Mesenchymal stem cell (in vitro differentiated cells and primary cell): ENCODE data around the gene PRKG1.

Source experiments
- DNase-seq: peaks from one replicate; pipeline ENCODE4 v3.0.0-alpha.2; 2013
- H2AFZ ChIP-seq: one replicate; pipeline ENCODE4 v1.6.1; 2013; ENCODE audit warnings: low read depth, mild to moderate bottlenecking, control low read depth, inconsistent platforms, low read length, moderate library complexity
- H2AK5ac ChIP-seq: 2 replicates; pipeline ENCODE4 v1.6.1; 2013; ENCODE audit warnings: low read length, moderate library complexity, mild to moderate bottlenecking, inconsistent platforms; ENCODE audit not compliant: severe bottlenecking
- H2BK120ac ChIP-seq: one replicate; pipeline ENCODE4 v1.6.1; 2013; ENCODE audit warnings: low read depth, mild to moderate bottlenecking, inconsistent platforms, low read length, moderate library complexity
- H2BK12ac ChIP-seq, 2 experiments: one replicate each; pipeline ENCODE4 v1.6.1; 2013; ENCODE audit warnings: inconsistent platforms in 2 of 2, low read length in 2 of 2, mild to moderate bottlenecking in 2 of 2, moderate library complexity in 2 of 2, control low read depth in 1 of 2
- H2BK15ac ChIP-seq: one replicate; pipeline ENCODE4 v1.6.1; 2013; ENCODE audit warnings: mild to moderate bottlenecking, low read depth, inconsistent platforms; ENCODE audit not compliant: poor library complexity, severe bottlenecking
- H2BK5ac ChIP-seq: 2 replicates; pipeline ENCODE4 v1.6.1; 2013; ENCODE audit warnings: low read depth, mild to moderate bottlenecking, low read length, control low read depth, inconsistent platforms; ENCODE audit not compliant: poor library complexity, severe bottlenecking
- H3K14ac ChIP-seq, 2 experiments: one replicate each; pipeline ENCODE4 v1.6.1; 2013; ENCODE audit warnings: inconsistent platforms in 2 of 2, low read length in 2 of 2, control low read depth in 1 of 2, mild to moderate bottlenecking in 1 of 2, moderate library complexity in 1 of 2
- H3K18ac ChIP-seq, 2 experiments: one replicate each; pipeline ENCODE4 v1.6.1; 2013; ENCODE audit warnings: inconsistent platforms in 2 of 2, low read length in 2 of 2, control low read depth in 1 of 2, low read depth in 1 of 2, mild to moderate bottlenecking in 1 of 2
- H3K23ac ChIP-seq, 2 experiments: one replicate each; pipeline ENCODE4 v1.6.1; 2013; ENCODE audit warnings: inconsistent platforms in 2 of 2, low read length in 2 of 2, mild to moderate bottlenecking in 2 of 2, moderate library complexity in 2 of 2, control low read depth in 1 of 2
- H3K27ac ChIP-seq: 2 replicates; pipeline ENCODE4 v1.5.1; 2013; ENCODE audit warnings: mild to moderate bottlenecking, moderate library complexity, low read length, control low read depth, inconsistent platforms; ENCODE audit not compliant: poor library complexity, severe bottlenecking
- H3K27me3 ChIP-seq, 2 experiments: 2 replicates each; pipeline versions ENCODE4 v1.6.1 to v1.7.0; 2013; ENCODE audit warnings: low read length in 2 of 2, mild to moderate bottlenecking in 2 of 2, moderate library complexity in 2 of 2, control low read depth in 1 of 2, inconsistent platforms in 1 of 2; ENCODE audit not compliant: control insufficient read depth in 1 of 2, insufficient read depth in 1 of 2
- H3K36me3 ChIP-seq, 2 experiments: 2 replicates each; pipeline versions ENCODE4 v1.6.1 to v1.7.0; 2013; ENCODE audit warnings: low read length in 2 of 2, control low read depth in 1 of 2, inconsistent platforms in 1 of 2, low read depth in 1 of 2, mild to moderate bottlenecking in 1 of 2; ENCODE audit not compliant: insufficient read depth in 2 of 2, control insufficient read depth in 1 of 2
- H3K4ac ChIP-seq, 2 experiments: one replicate each; pipeline ENCODE4 v1.6.1; 2013; ENCODE audit warnings: inconsistent platforms in 2 of 2, low read length in 2 of 2, mild to moderate bottlenecking in 2 of 2, moderate library complexity in 2 of 2, control low read depth in 1 of 2, low read depth in 1 of 2
- H3K4me1 ChIP-seq: 2 replicates; pipeline ENCODE4 v1.6.1; 2013; ENCODE audit warnings: low read depth, low read length, control low read depth; ENCODE audit not compliant: control insufficient read depth, insufficient read depth
- H3K4me2 ChIP-seq: 2 replicates; pipeline ENCODE4 v1.6.1; 2013; ENCODE audit warnings: low read length, mild to moderate bottlenecking, inconsistent platforms; ENCODE audit not compliant: poor library complexity, severe bottlenecking
- H3K4me3 ChIP-seq, 2 experiments: 2 replicates each; pipeline versions ENCODE4 v1.5.1 to v1.7.0; 2013; ENCODE audit warnings: low read length in 2 of 2, mild to moderate bottlenecking in 2 of 2, control low read depth in 1 of 2, low read depth in 1 of 2; ENCODE audit not compliant: insufficient read depth in 1 of 2
- H3K79me1 ChIP-seq: replicated peaks from 2 replicates; pipeline ENCODE4 v1.6.1; 2013; ENCODE audit warnings: mild to moderate bottlenecking, control low read depth, low read length, inconsistent platforms; ENCODE audit not compliant: poor library complexity, severe bottlenecking
- H3K9ac ChIP-seq: 2 replicates; pipeline ENCODE4 v1.7.0; 2013; ENCODE audit warnings: mild to moderate bottlenecking, low read length, moderate library complexity
- H3K9me3 ChIP-seq: 2 replicates; pipeline ENCODE4 v1.7.0; 2013; ENCODE audit warnings: mild to moderate bottlenecking, low read length; ENCODE audit not compliant: control insufficient read depth
- H4K8ac ChIP-seq: one replicate; pipeline ENCODE4 v1.6.1; 2013; ENCODE audit warnings: inconsistent platforms, mild to moderate bottlenecking, low read length, moderate library complexity
- H4K91ac ChIP-seq: one replicate; pipeline ENCODE4 v1.6.1; 2013; ENCODE audit warnings: mild to moderate bottlenecking, low read length, inconsistent platforms
- WGBS: methylation state at CpG from one replicate; pipeline ENCODE4 v1.1.7; 2013; ENCODE audit warnings: mixed read lengths; 5-methylcytosine and 5-hydroxymethylcytosine counted together

The PRKG1 gene

GRCh38 chr10:51498424-51498823 lies 424.1 kb downstream of the PRKG1 start:
- Histone ChIP-seq H2AK5ac (no peak overlapping the region), H3K27me3 (no peaks in the 10 kb centered on the region), H3K14ac (no peak overlapping the region), H3K36me3 (no peaks in the 10 kb centered on the region), H4K8ac (no peak overlapping the region), H3K4ac (no peak overlapping the region), H3K4me1 (no peaks in the 10 kb centered on the region), H2BK5ac (no peak overlapping the region), H2BK12ac (no peak overlapping the region), H3K79me1 (no peaks in the 10 kb centered on the region), H2BK120ac (no peak overlapping the region), H3K27ac (no peak overlapping the region), H4K91ac (no peak overlapping the region), H2AFZ (no peak overlapping the region), H3K18ac (no peak overlapping the region), H3K4me3 (no peak overlapping the region), H3K23ac (no peak overlapping the region), H2BK15ac (no peak overlapping the region), H3K9ac (no peak overlapping the region), H3K4me2 (no peak overlapping the region), H3K9me3 (no peaks in the 10 kb centered on the region)
- 69% methylated on average over 2 of the region's 2 CpGs for WGBS
- DNase-seq = no peak

GRCh38 chr10:51501396-51501795 lies 427.1 kb downstream of the PRKG1 start:
- H3K4me3 ChIP-seq = no peak overlapping the region
- no peak for DNase-seq
- H3K4me2 ChIP-seq = no peak overlapping the region
- no peaks in the 10 kb centered on the region for H3K79me1 ChIP-seq
- no peak overlapping the region for H3K9ac ChIP-seq
- H3K4me1 ChIP-seq = no peaks in the 10 kb centered on the region
- WGBS = 95% methylated on average over 1 of the region's 1 CpG
- H3K23ac ChIP-seq = no peak overlapping the region
- no peaks in the 10 kb centered on the region for H3K9me3 ChIP-seq
- H2BK5ac ChIP-seq = no peak overlapping the region
- H2BK15ac ChIP-seq = no peak overlapping the region
- H2AFZ ChIP-seq = no peak overlapping the region
- H4K91ac ChIP-seq = no peak overlapping the region
- H3K14ac ChIP-seq = no peak overlapping the region
- H4K8ac ChIP-seq = no peak overlapping the region
- no peak overlapping the region for H3K4ac ChIP-seq
- H2AK5ac ChIP-seq = no peak overlapping the region
- no peak overlapping the region for H3K27ac ChIP-seq
- no peaks in the 10 kb centered on the region for H3K27me3 ChIP-seq
- no peak overlapping the region for H2BK12ac ChIP-seq
- H3K36me3 ChIP-seq = no peaks in the 10 kb centered on the region
- H2BK120ac ChIP-seq = no peak overlapping the region
- H3K18ac ChIP-seq = no peak overlapping the region

- H4K8ac ChIP-seq = no peak overlapping the region
- no peak overlapping the region for H3K4me3 ChIP-seq
- no peak for DNase-seq
- no peaks in the 10 kb centered on the region for H3K9me3 ChIP-seq
- no peaks in the 10 kb centered on the region for H3K36me3 ChIP-seq
- 94% methylated on average over 1 of the region's 1 CpG for WGBS
- H2BK12ac ChIP-seq = no peak overlapping the region
- no peak overlapping the region for H2BK15ac ChIP-seq
- no peak overlapping the region for H3K23ac ChIP-seq
- H3K4me2 ChIP-seq = no peak overlapping the region
- no peaks in the 10 kb centered on the region for H3K79me1 ChIP-seq
- no peak overlapping the region for H3K18ac ChIP-seq
- H2AK5ac ChIP-seq = no peak overlapping the region
- H3K9ac ChIP-seq = no peak overlapping the region
- H2AFZ ChIP-seq = no peak overlapping the region
- no peaks in the 10 kb centered on the region for H3K4me1 ChIP-seq
- no peak overlapping the region for H2BK120ac ChIP-seq
- H3K4ac ChIP-seq = no peak overlapping the region
- no peak overlapping the region for H3K14ac ChIP-seq
- H3K27me3 ChIP-seq = no peaks in the 10 kb centered on the region
- no peak overlapping the region for H4K91ac ChIP-seq
- no peak overlapping the region for H3K27ac ChIP-seq
- H2BK5ac ChIP-seq = no peak overlapping the region
These were observed 427.8 kb downstream of the PRKG1 start for GRCh38 chr10:51502124-51502523.

- Histone ChIP-seq H3K27ac (no peak overlapping the region), H3K4ac (no peak overlapping the region), H2BK5ac (no peak overlapping the region), H3K4me2 (no peak overlapping the region), H2BK12ac (no peak overlapping the region), H3K36me3 (no peaks in the 10 kb centered on the region), H3K9me3 (no peaks in the 10 kb centered on the region), H3K23ac (no peak overlapping the region), H2BK120ac (no peak overlapping the region), H3K4me1 (no peaks in the 10 kb centered on the region), H2AFZ (no peak overlapping the region), H3K27me3 (no peaks in the 10 kb centered on the region), H3K4me3 (no peak overlapping the region), H4K91ac (no peak overlapping the region), H3K18ac (no peak overlapping the region), H3K9ac (no peak overlapping the region), H3K79me1 (no peaks in the 10 kb centered on the region), H3K14ac (no peak overlapping the region), H4K8ac (no peak overlapping the region), H2AK5ac (no peak overlapping the region), H2BK15ac (no peak overlapping the region)
- no CpG with 5 or more reads among the region's 1 CpG for WGBS
- no peak for DNase-seq
These were observed 429.1 kb downstream of the PRKG1 start for GRCh38 chr10:51503378-51503777.
